Testis (tissue), 3 donors: Measurements from ENCODE around the gene TMEM273. TPM values are rescaled to one million over a fixed set of nuclear protein-coding genes. Genes with fewer than 3 reads are reported as not detected.

Experiments
- DNase-seq: peaks from one replicate; pipeline ENCODE4 v3.0.0-alpha.2; 2019
- H3K27ac ChIP-seq, 2 donors: fragments of 200-600 bp; sonication (generic); one replicate each; pipeline ENCODE4 v1.5.1; 2019
- H3K27me3 ChIP-seq: fragments of 200-600 bp; sonication (generic); one replicate; pipeline ENCODE4 v1.5.1; 2019
- H3K36me3 ChIP-seq: fragments of 200-600 bp; sonication (generic); one replicate; pipeline ENCODE4 v1.5.1; 2017; ENCODE audit warnings: low read depth; ENCODE audit errors: missing control alignments
- H3K4me1 ChIP-seq: fragments of 200-600 bp; sonication (generic); one replicate; pipeline ENCODE4 v1.5.1; 2019
- H3K4me3 ChIP-seq, 2 donors: fragments of 200-600 bp; sonication (generic); one replicate each; pipeline ENCODE4 v1.5.1; 2017 to 2019
- H3K9me3 ChIP-seq: fragments of 200-600 bp; sonication (generic); one replicate; pipeline ENCODE4 v1.5.1; 2017
- POLR2A ChIP-seq: fragments of 450-650 bp; IDR thresholded peaks from one replicate; pipeline ENCODE4 v1.6.1; 2017; ENCODE audit warnings: antibody characterized with exemption, mild to moderate bottlenecking, moderate library complexity
- WGBS, 2 donors: methylation state at CpG; one replicate each; pipeline ENCODE4 v1.1.5; 2018; 5-methylcytosine and 5-hydroxymethylcytosine counted together
- intact Hi-C: fragments of 100-400 bp; cut with DNase I; formaldehyde crosslinking; loops from one replicate; pipeline ENCODE4 v1.15.1; 2023; ENCODE audit warnings: low total_unique reads
- polyA plus RNA-seq: library from polyadenylated mRNA; stranded (reverse); fragments of 350-450 nt; fragmentation: Illumina TruSeq; extraction: RNeasy Lipid Tissue Mini Kit (QIAGEN cat#74804); gene quantifications from one replicate; pipeline ENCODE4 v1.2.3, GENCODE V29; 2014; ENCODE audit warnings: low read depth, low replicate concordance; ENCODE audit not compliant: insufficient read depth
- total RNA-seq, 2 donors: library from RNA; depleted of rRNA; stranded (reverse); fragments of >200 nt; gene quantifications; one replicate each; pipeline ENCODE4 v1.2.3, GENCODE V29; 2016
- TF ChIP-seq, protein P1 (sequence below), 3 experiments: fragments of 450-650 bp in 2 of 3; fragments of 200-600 bp in 1 of 3; sonication (generic) in 1 of 3; IDR thresholded peaks; one replicate each; pipeline ENCODE4 v1.5.1; 2016 to 2019; ENCODE audit warnings: antibody characterized with exemption in 3 of 3, mild to moderate bottlenecking in 2 of 3, moderate library complexity in 1 of 3

TMEM273 gene
- total and polyA plus RNA-seq, 3 donors from 2014 or later = 4.5 to 8.2 (median 5.3) TPM

DNA sequence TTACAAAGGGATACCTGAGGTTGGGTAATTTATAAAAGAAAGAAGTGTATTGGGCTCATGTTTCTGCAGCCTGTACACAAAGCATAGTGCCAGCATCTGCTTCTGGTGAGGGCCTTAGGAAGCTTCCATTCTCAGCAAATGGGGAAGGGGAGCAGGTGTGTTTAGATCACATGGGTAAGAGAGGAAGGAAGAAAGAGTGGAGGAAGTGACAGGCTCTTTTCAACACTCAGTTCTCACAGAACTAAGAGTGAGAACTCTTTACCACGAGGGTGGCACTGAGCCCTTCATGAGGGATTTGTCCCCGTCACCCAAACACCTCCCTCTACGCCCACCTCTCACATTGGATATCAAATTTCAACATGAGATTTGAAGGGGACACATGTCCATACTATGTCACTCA lies 53.9 kb downstream of the TMEM273 start:
- peaks cover 2% of the 10 kb centered on the region for H3K4me1 ChIP-seq
- H3K9me3 ChIP-seq = no peaks in the 10 kb centered on the region
- H3K4me3 ChIP-seq = no peak overlapping the region
- TF ChIP-seq, protein P1, sequence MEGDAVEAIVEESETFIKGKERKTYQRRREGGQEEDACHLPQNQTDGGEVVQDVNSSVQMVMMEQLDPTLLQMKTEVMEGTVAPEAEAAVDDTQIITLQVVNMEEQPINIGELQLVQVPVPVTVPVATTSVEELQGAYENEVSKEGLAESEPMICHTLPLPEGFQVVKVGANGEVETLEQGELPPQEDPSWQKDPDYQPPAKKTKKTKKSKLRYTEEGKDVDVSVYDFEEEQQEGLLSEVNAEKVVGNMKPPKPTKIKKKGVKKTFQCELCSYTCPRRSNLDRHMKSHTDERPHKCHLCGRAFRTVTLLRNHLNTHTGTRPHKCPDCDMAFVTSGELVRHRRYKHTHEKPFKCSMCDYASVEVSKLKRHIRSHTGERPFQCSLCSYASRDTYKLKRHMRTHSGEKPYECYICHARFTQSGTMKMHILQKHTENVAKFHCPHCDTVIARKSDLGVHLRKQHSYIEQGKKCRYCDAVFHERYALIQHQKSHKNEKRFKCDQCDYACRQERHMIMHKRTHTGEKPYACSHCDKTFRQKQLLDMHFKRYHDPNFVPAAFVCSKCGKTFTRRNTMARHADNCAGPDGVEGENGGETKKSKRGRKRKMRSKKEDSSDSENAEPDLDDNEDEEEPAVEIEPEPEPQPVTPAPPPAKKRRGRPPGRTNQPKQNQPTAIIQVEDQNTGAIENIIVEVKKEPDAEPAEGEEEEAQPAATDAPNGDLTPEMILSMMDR (IDR thresholded peaks at IDR 0.05) = no peak
- no peak for TF ChIP-seq POLR2A
- intact Hi-C loops = no loop called here
- WGBS, 2 donors = 86 to 87% methylated on average over 3 of the region's 3 CpGs
- no peaks in the 10 kb centered on the region for H3K36me3 ChIP-seq
- no peaks in the 10 kb centered on the region for H3K27me3 ChIP-seq
- H3K27ac ChIP-seq = no peak overlapping the region
- DNase-seq = no peak

DNA sequence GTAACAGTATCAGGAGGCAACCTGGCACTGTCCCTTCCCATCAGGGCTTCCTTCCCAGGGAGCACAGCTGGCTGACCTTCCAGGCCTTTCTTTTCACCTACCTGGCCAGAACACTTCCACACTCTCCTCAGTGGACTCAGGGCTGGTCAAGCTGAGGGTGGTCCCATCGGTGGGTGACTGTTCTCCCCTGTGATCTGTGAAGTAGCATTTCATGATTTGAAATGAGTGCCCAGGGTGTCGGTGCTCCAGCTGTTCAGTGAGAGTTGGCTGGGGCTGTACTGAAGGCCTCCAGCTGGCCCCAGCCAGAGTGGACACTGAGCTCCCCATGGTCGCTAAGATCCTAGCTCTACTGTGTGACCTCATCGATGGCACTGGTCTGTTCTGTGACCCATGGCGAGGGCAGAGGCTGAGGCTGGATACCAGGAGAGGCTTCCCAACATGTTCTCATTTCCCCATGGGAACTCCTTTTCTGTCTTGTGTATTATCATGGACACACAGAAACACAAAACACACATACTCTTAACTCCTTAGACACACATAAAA lies 54.4 kb downstream of the TMEM273 start, which contains the start of gene FAM170B:
Gene FAM170B, minus strand, starts transcription at position 316 of the 543 bp plus-strand sequence. Its CDS starts 103 bp downstream, at position 213.
- TF ChIP-seq POLR2A = no peak
- TF ChIP-seq, protein P1 (IDR thresholded peaks at IDR 0.05) = no peak
- H3K4me3 ChIP-seq = no peak within 1 kb of the TSS
- no peaks in the 10 kb centered on the region for H3K4me1 ChIP-seq
- no peaks in the 10 kb centered on the region for H3K27me3 ChIP-seq
- H3K9me3 ChIP-seq = no peaks in the 10 kb centered on the region
- WGBS, 2 donors = 63 to 66% methylated on average over 5 of the region's 5 CpGs
- no peak for DNase-seq
- intact Hi-C loops = no loop called here
- no peak within 1 kb of the TSS for H3K27ac ChIP-seq
- H3K36me3 ChIP-seq = no peaks in the 10 kb centered on the region

DNA sequence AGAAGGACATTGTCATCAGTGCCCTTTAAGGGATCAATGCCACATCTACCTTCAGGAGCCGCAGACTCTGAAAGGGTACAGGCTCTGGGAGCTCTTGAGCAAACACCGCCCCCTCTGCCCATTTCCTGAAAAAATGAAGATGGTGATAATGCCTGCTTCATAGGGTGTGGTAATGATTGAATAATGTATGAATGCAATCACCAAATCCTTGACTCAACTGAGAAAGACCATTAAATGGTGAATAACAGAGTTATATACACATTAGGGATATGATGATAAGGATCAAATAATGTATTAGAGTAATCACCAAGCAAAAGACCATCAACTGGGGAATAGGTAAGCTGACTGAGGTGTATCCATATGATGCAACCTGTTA lies 55.8 kb downstream of the TMEM273 start:
- Histone ChIP-seq H3K27ac (no peak overlapping the region), H3K9me3 (no peaks in the 10 kb centered on the region), H3K4me3 (peak overlapping the region in 1 of 2 donors; percentile 4), H3K4me1 (no peaks in the 10 kb centered on the region), H3K36me3 (no peaks in the 10 kb centered on the region), H3K27me3 (no peaks in the 10 kb centered on the region)
- DNase-seq = no peak
- TF ChIP-seq POLR2A = no peak
- TF ChIP-seq, protein P1 (IDR thresholded peaks at IDR 0.05) = no peak
- intact Hi-C loops = no loop called here
- WGBS, 2 donors = 66 to 93% methylated on average over 2 of the region's 2 CpGs

DNA sequence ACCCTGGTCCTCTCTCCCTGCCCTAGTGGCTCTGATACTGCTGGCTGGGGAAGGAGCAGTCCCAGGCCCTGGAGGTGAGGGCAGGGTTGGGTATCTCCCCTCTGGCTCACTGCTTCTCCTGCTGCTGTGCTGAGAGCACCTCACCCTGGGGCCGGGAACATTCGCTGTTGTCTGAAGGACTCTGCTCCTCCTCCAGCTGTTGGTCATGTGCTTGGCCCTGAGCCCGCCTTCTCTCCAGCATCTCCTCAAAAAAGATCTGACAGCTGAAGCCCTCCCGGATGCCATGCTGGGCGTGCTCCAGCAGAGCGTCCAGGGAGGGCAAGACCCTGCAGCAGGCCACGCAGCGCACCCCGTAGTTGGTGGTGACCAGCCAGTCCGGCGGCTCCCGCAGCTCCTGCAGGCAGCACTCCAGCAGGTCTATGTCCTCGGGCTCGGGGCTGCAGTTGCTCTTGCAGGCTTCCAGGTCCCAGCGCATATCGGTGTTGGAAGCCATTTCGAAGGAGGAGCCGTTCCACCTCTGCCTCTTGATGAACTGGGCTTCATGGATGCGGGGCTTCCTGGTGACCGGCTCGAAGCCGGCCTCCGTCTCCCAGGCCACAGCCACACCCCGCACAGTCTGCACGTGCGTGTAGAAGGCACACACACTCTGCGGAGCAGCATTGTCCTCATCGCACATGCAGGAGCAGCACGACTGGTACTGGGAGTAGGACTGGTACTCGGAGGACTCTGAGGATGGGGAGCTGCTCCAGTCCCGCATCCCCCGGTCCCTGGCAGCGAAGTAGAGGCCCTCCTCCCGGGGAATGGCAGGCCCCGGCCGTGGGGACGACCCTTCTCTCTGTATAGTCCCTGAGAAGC lies 56.5 kb downstream of the TMEM273 start:
- no peaks in the 10 kb centered on the region for H3K4me1 ChIP-seq
- no peaks in the 10 kb centered on the region for H3K36me3 ChIP-seq
- WGBS, 2 donors = 23 to 56% methylated on average over 7 to 36 of the region's 37 CpGs
- no peak for DNase-seq
- intact Hi-C loops = no loop called here
- TF ChIP-seq, protein P1 (IDR thresholded peaks at IDR 0.05) = no peak
- no peak for TF ChIP-seq POLR2A
- no peaks in the 10 kb centered on the region for H3K27me3 ChIP-seq
- no peaks in the 10 kb centered on the region for H3K9me3 ChIP-seq
- no peak overlapping the region for H3K27ac ChIP-seq
- H3K4me3 ChIP-seq = peak overlapping the region in 1 of 2 donors; percentile 4
